ENCODE results near the gene VWA5B2.
A peak's percentile ranks its signal among the peaks of the same experiment; 100 is the strongest.

The VWA5B2 gene

GRCh38 chr3:184218814-184219213 lies 10.6 kb upstream of the VWA5B2 start:
- FAIRE-seq, result no peak
- DNase-seq (ENCODE audit: insufficient read length, low spot score), result no peak
- no peak for TF ChIP-seq CTCF (IDR thresholded peaks at IDR 0.05; ENCODE audit: insufficient read depth, missing control alignments)

GRCh38 chr3:184222521-184222920 lies 6.9 kb upstream of the VWA5B2 start:
- FAIRE-seq, result no peak

GRCh38 chr3:184223946-184224345 lies 5.4 kb upstream of the VWA5B2 start:
- TF ChIP-seq CTCF (IDR thresholded peaks at IDR 0.05; ENCODE audit: insufficient read depth, missing control alignments), result no peak
- DNase-seq (ENCODE audit: insufficient read length, low spot score) (no peak), FAIRE-seq (no peak)

More at GRCh38 chr3:184222521-184222920, 6.9 kb upstream of the VWA5B2 start:
- no peak for TF ChIP-seq CTCF (IDR thresholded peaks at IDR 0.05; ENCODE audit: insufficient read depth, missing control alignments)
- no peak for DNase-seq (ENCODE audit: insufficient read length, low spot score)

GRCh38 chr3:184227481-184227935 lies 1.9 kb upstream of the VWA5B2 start:
- TF ChIP-seq CTCF (IDR thresholded peaks at IDR 0.05; ENCODE audit: insufficient read depth, missing control alignments), result peak; percentile 63
- no peak for DNase-seq (ENCODE audit: insufficient read length, low spot score)
- FAIRE-seq, result no peak

GRCh38 chr3:184228376-184229137 lies 828 bp upstream of the VWA5B2 start:
- no peak for TF ChIP-seq CTCF (IDR thresholded peaks at IDR 0.05; ENCODE audit: insufficient read depth, missing control alignments)
- DNase-seq (ENCODE audit: insufficient read length, low spot score) (no peak), FAIRE-seq (no peak)

- no peak for FAIRE-seq
- TF ChIP-seq CTCF (IDR thresholded peaks at IDR 0.05; ENCODE audit: insufficient read depth, missing control alignments), result no peak
- peak; percentile 58 for DNase-seq (ENCODE audit: insufficient read length, low spot score)
These were observed 757 bp downstream of the VWA5B2 start for GRCh38 chr3:184230081-184230602.
